GM20431 (cell line): ENCODE measurements around the gene TENM4.
"Not testable (repeated sequence)": the region's sequence is repeated elsewhere in the genome, so short reads cannot be mapped to it uniquely, and the experiment has no call there.

ENCODE experiments used
- in situ Hi-C: fragments of 300-500 bp; cut with MseI, MboI; formaldehyde crosslinking; loops from one replicate; pipeline ENCODE4 v1.15.0; 2020; ENCODE audit warnings: low sequenced_read_pairs; ENCODE audit not compliant: unreplicated experiment

Gene TENM4

DNA sequence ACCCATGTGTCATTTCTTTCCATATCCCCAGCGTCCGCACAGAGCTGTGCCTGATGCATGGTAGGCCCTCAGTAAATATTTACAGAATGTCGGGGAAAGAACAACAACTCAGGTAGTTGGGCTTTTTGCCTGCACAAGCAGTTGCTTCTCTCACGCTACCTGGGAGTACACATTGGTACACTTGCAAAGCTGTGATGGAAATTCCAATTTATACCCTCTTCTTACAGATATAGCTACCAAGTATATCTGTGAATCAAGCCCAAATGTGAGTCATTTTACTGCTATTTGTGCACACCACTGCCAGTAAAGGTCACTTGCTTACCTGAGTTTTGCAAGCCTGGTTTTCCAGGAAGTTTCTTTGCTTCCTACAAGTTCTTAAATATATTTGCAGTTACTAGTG lies 533.2 kb downstream of the TENM4 start:
- in situ Hi-C loops = no loop called here

DNA sequence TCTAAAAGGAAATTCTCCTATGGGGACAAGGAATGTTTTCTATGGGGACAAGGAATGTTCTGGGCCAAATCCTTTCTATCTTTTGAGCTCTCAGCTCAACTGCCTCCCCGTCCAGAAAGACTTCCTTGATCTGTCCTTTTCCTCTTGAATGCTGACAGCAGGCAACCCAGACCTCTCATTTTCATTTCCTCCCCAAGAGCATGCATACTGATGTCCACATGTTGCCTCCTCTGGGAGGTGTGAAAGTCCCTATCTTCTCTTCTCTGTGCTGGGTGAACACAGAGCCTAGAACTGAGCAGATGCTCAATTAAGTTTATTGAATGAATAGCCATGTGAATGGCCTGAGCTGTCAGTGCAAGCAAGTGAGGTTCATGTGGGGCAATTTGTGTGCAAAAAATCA lies 534.3 kb downstream of the TENM4 start:
- in situ Hi-C loops = no loop called here

DNA sequence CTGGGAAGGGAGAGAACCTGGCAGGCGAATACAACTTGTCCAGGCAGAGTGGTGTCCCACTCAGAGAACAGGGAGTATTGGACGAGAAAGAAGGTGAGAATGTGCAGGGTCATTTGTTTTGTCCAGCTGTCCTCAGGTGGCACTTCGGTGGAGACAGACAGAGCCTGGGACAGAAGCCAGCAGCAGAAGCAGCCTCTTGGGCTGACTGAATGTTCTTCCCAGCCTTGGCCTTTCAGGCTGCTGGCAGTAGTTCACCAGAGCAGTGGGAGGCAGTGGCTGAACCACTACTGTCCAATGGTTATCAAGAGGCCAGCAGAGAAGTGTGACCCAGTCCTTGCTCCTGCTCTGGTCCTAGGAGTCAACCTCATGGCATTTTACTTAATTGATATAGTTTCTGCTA lies 535.1 kb downstream of the TENM4 start:
- in situ Hi-C loops = no loop called here

DNA sequence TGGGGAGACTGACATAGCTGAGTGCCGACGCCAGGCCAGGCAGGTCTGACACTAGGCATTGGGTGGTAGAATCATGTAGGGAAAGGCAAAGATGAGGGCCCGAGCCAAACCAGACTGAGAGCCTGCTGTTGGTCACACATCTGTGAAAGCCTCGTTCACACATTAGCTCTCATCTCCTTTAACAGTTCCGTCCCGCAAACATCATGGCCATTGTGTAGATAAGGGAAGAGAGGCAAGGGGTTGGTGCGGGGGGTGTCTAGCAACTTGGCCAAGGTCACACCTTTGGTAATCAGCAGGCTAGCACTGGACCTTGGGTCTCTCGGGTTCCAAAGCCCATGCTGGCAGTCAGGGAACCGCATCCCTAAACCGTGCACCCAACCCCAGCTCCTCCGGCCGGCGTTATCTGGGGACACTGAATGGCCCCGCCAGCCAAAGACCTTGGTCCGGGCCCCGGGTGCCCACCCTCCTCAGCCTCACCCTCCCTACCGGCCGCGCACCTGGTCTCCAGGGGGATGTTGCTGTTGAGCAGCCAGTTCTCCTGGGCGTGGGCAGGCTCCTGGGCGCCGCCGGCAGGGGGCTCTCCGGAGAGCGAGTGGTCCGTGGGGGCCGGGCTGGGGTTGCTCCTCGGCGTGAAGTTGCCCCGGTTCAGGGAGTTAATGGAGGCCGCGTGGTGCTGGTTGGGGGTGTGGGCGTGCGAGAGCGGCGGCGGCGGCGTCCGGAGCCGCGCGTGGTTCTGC lies 537.9 kb downstream of the TENM4 start:
- in situ Hi-C loops = no loop called here

DNA sequence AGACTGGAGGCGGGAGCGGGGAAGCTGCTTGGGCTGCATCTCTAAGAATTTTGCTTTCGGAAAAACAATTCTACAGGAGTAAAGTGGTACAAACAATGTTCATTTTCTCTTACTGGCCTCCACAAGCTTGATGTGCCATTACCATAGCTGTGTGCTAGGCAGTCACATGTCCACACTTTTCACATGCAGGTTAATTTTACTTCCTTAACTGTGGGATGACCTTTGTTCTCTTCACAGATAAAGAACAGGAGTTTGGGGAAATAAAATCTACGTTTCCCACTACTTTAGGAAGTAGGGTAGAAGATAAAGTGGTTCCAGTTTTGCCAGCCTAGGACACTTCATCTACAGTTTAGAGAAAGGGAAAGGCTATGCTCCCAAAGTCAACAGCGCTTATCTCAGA lies 539.0 kb downstream of the TENM4 start:
- in situ Hi-C loops = no loop called here

DNA sequence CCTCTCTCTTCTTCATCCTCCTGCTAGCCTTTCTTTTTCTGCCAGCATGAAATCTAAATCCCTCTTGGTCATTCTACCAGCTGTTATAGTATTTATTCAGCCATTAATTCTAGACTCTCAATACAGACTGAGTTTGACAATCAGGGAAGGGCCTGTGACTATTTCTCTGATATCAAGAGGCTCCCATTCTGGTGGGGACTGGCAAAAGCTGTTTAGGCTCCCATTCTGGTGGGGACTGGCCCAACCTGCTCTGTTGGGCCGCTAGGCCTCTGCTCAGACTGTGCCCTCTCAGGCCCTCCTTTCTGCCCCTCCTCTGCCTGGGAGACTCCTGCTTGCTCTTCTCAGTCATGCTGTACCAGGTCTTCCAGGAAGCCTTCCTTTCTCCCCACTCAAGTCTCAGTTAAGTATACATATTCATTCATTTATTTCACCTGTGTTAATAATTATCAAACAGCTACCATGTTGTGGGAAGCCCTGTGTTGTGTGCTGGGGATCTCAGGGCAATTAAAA lies 542.5 kb downstream of the TENM4 start:
- in situ Hi-C loops = no loop called here

DNA sequence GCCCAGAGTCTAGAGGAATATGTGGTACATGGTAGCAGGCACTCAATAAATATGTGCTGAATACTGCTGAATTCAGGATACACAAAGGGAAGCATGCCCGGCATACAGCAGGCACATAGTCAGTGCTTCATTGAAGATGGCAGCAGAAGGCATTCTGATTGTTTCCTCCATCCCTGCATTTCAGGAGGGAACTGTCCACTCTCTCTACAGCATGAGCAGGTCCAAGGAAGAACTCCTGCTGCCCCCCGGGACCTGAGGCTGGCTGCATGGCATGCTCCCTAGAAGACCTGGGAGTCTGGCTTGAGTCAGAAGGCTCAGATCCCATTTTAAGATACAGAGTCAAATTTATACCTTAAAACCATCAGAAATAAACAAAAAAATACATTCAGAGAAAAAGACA lies 546.8 kb downstream of the TENM4 start:
- in situ Hi-C loops = no loop called here

DNA sequence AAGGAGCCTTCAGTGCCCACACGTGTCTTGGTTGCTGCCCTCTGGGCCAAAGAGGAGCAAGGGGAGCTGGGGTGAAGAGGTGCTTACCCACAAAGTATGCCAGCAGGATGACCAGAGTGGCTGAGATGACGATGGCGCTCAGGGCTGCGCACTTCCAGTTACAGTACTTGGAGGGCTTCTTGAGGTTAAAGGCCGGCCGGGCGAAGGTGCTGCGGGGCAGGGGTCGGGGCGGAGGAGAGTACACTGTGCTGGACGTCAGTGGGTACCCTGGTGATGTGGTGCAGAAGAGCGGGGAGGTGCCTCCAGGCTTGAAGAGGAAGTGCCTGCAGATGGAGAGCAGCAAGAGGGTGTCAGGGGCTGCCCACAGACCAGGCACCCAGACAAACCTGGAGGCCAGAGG lies 551.1 kb downstream of the TENM4 start:
- in situ Hi-C loops = no loop called here

DNA sequence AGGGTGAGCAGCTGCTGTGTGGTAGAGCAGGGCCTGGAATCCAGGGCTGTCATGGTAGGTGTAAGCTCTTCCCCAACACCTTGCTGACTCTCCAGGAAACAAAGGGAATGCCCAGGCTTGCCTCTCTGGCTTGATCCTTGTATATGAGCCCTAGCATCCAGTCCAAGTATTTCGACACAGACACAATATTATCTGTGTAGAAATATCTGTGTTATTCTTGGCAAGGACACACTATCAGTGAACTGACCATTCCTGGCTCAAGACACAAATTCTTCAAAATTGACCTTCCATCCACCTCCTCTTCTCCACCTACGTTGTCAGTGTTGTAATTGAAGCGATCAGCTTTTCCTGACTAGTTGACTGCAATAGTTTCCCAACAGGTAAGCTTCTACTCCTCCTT lies 554.2 kb downstream of the TENM4 start:
- in situ Hi-C loops = no loop called here

DNA sequence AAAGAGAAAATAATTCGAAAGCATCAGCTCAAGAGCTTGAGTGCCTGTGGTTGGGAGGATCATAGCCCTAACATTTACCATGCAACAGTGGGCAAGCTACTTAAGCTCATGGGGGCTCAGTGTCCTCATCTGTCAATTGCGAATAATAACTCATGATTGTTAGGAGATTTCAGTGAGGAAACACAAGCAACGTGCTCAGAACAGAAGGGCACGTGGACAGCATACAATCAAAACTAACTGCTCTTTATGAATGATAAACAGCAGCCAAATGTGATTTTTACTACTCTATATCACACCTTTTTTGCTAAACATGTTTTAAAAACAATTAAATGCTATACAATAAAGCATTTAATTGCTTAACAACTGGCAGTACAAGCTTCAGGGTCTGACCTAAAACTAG lies 556.1 kb downstream of the TENM4 start:
- in situ Hi-C loops = no loop called here

DNA sequence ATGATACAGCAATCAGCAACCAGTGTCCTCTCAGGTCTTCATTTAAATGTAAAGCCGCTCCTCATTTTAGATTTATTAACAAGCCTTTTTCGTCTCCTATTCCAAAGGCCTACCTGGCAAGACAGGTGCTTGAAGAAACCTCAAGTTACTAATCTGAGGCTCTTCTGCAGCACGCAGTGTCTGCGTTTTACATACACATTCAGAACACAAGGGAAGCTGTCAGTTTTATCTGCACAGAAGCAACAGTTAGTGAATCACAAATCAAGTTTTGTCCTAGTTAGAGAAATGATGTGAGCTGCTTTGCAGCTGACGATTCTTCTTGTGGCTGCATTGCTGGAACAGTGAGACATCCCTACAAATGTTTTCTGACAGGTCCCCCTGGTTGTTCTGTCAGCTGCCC lies 557.3 kb downstream of the TENM4 start:
- in situ Hi-C loops = no loop called here

DNA sequence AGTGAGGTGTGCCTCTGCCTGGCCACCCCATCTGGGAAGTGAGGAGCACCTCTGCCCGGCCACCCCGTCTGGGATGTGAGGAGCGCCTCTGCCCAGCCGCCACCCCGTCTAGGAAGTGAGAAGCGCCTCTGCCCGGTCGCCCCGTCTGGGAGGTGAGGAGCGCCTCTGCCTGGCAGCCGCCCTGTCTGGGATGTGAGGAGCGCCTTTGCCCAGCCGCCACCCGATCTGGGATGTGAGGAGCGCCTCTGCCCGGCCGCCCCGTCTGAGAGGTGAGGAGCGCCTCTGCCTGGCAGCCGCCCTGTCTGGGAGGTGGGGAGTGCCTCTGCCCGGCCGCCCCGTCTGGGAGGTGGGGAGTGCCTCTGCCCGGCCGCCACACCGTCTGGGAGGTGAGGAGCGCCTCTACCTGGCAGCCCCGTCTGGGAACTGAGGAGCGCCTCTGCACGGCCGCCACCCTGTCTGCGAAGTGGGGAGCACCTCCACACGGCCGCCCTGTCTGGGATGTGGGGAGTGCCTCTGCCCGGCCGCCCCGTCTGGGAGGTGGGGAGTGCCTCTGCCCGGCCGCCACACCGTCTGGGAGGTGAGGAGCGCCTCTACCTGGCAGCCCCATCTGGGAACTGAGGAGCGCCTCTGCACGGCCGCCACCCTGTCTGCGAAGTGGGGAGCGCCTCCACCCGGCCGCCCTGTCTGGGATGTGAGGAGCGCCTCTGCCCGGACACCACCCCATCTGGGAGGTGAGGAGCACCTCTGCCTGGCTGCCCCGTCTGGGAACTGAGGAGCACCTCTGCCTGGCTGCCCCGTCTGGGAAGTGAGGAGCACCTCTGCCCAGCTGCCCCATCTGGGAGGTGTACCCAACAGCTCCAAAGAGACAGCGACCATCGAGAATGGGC lies 561.5 kb downstream of the TENM4 start:
- in situ Hi-C loops = not testable (repeated sequence)

DNA sequence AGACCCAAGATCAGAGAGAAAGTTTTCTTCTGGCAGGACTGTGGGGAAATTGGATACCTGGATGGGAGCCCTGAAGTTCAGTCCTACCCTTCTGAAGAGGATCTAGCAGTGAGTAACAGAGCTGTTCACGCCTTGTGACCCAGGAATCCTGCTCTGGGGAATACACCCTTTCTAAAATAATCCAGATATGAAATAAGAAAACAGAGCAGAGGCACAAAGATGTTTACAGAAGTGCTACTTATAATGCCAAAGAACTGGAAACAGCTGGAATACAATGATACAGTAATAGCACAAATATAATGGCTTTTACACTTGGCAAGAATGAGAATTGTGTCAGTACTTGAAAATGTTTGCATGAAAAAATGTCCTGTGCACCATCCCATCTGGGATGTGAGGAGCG lies 562.2 kb downstream of the TENM4 start:
- in situ Hi-C loops = no loop called here

DNA sequence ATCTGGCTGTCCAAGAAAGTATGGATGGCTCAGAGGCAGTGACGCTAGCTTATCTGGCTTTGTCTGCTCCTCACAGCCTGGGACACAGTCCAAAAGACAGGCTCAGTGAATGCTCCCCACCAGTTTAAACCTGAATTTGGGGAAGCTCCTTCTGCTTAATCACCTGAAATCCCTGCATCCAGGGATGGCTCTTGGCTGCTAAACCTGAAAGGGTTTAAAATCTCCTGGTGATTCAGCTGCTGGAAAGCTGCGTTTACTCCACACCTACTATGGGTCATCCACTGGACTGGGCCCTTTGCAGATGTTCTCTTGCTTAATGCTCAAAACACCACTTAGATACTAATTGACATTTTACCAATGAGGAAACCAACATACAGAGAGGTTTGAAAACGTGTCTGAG lies 564.2 kb downstream of the TENM4 start:
- in situ Hi-C loops = no loop called here

DNA sequence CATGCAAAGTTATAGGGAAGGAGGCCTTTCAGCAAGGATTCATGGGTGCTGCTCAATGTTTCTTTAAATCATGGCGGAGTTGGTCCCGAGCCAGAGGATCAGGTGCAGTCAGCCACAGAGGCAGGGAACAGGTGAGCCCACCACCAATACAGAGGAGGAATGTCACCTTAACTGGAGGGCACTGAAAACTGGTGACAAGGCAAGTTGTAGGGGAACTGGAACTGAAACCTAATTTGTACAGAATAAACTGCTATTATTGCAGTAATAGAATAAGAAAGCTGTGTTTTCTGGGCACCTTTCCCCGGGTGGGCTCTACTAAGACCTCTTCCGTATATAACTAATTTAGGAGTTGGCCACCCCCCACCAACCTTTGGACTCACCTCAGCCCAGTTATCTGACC lies 570.2 kb downstream of the TENM4 start:
- in situ Hi-C loops = no loop called here

DNA sequence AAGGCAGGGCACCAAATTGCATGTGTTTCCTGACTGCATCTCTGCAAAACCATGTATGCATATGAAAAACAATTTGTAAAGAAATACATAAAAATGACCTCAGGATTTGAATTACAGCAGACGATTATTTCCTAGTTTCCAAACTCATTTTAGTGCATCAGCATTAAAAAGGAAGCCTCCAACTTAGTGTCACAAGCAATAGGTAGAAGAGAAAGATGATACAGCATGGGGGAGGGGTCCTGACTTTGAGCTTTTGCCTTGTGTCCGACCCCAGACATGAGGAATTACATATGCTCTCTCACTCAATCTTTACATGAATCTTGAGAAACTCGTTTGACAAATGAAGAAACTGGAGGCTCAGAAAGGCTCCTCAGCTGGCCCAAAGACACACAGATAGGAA lies 571.5 kb downstream of the TENM4 start:
- in situ Hi-C loops = no loop called here

DNA sequence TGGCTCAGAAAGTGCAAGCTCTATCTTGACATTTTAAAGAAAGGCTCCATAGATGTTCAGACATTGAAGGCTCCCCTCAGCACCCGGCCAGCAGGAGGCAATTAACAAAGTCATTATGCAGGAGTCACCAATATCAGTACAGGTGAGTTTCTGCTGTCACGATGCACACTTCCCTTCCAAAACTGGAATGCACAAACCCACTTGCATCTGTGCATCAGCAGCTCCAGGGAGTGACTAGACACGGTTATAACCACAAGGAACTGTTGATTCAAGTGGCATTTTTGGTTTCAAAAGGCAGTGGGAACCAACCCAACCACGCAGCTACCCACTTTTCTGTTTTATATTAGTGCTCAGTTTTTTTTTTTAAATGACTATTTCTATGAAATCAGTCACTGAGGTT lies 572.3 kb downstream of the TENM4 start:
- in situ Hi-C loops = no loop called here

DNA sequence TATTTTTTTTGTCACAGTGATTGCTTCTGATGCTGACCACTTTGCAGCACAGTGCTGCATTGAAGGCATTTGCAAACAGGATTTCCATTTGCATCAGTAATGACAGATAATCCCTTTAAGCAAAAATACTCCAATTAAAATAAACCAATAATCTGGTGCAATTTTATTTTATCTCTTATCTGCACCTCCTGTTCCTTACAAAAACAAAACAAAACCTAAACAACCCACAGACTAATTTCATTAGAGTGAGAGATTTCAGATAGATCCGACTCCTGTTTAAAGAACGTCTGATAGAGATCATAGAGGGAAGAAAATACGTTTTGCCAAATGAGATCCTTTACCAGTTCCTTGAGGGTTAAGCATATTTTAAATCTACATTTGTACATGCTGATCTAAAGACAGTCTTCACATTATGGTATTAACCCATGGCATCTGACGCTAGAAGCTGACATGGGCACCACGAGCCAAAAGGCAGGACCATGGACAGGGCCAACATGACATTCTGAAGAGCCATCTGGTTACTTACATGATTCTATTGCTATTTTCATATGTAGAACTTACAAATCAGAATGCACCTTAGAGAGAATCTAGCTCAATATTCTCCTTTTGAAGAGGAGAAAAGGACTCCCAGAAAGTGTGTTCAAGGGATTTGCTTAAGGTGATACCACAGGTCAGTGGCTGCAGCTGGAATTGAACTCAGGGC lies 580.0 kb downstream of the TENM4 start:
- in situ Hi-C loops = no loop called here

DNA sequence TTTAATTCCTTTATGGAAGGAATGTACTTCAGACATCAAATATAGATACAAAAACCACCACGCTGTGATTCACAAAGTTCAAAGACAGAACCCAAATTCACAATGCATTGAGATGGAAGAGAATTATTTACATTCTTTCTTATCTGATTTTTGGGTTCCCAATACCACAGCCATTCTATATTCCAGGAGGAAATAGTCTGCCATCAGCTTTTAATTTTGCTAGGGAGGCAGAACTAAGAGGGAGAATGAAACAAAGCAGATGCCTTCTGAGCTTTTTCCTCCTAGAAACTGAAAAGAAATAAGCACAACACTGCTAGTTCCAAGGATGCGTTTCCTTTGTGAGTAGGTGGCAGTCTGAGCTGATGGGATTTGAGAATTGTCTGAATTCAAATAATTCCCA lies 583.1 kb downstream of the TENM4 start:
- in situ Hi-C loops = no loop called here

DNA sequence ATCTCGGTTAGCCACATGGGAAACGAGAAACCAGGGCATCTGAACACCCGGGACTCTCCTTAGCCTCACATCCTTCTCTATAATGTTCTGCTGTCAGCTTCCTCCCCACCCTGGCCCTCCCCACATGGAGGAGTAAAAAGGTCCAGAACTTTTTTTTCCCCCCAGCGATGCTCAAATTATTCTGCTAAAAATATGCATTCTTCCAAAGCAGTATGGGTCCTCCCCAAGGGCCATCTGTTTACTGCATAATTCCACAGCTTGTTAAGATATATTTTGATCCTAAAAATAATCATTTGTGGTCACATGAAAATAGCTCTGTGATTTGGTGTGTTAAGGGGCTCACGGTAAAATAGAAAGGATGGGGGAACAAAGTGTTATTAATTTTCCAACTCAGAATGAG lies 584.6 kb downstream of the TENM4 start:
- in situ Hi-C loops = no loop called here

DNA sequence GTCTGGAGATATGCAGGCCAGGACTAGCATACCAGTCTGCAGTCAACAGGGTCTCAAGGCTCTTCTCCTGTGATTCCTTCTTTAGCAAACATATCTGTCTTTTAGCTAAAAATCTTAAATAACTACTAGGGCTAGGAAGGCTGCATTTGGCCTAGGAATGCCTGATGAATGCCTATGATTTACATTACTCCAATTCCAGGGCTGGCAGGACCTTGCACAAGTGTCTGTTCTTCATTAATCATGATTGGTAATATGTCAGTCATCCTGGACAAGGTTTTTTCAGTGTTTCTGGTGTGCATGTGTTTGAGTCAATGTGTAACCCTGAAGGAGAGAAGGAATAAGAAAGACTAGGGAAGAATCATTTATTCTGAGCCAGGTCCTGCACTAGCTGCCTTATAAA lies 585.7 kb downstream of the TENM4 start:
- in situ Hi-C loops = no loop called here
